Glutamatergic neuron (in vitro differentiated cells): ENCODE results near the gene FAM53A. TPM values are rescaled to one million over a fixed set of nuclear protein-coding genes. Genes with fewer than 3 reads are reported as not detected.
"Not testable (repeated sequence)": the region's sequence is repeated elsewhere in the genome, so short reads cannot be mapped to it uniquely, and the experiment has no call there.

Experiments used
- DNase-seq: peaks from one replicate; pipeline ENCODE4 v3.0.0; 2022
- H3K27ac Mint-ChIP-seq: one replicate; pipeline ENCODE4 v1.8.0; 2020; ENCODE audit warnings: mild to moderate bottlenecking, mixed read lengths, inconsistent platforms; ENCODE audit not compliant: unreplicated experiment
- H3K27me3 Mint-ChIP-seq: one replicate; pipeline ENCODE4 v1.8.0; 2020; ENCODE audit warnings: mild to moderate bottlenecking, moderate library complexity, mixed read lengths, inconsistent platforms; ENCODE audit not compliant: unreplicated experiment
- H3K36me3 Mint-ChIP-seq: one replicate; pipeline ENCODE4 v1.8.0; 2020; ENCODE audit warnings: mild to moderate bottlenecking, mixed read lengths, inconsistent platforms; ENCODE audit not compliant: unreplicated experiment
- H3K4me1 Mint-ChIP-seq: one replicate; pipeline ENCODE4 v1.8.0; 2020; ENCODE audit warnings: mild to moderate bottlenecking, low read depth, mixed read lengths, inconsistent platforms; ENCODE audit not compliant: unreplicated experiment
- H3K4me3 Mint-ChIP-seq: one replicate; pipeline ENCODE4 v1.8.0; 2020; ENCODE audit warnings: mild to moderate bottlenecking, mixed read lengths, inconsistent platforms; ENCODE audit not compliant: unreplicated experiment
- H3K9me3 Mint-ChIP-seq: one replicate; pipeline ENCODE4 v1.8.0; 2020; ENCODE audit warnings: mild to moderate bottlenecking, moderate library complexity, mixed read lengths, inconsistent platforms; ENCODE audit not compliant: unreplicated experiment
- total RNA-seq: library from RNA; stranded (reverse); fragmentation: NEBNext Ultra II Directional; extraction: Animal tissue kit (Norgen Biotek cat#: 25700); gene quantifications from one replicate; pipeline ENCODE4 v1.2.1, GENCODE V29; 2021; ENCODE audit not compliant: unreplicated experiment
- TF ChIP-seq, protein P1 (sequence below): fragments of 200-600 bp; sonication (generic); IDR thresholded peaks from one replicate; pipeline ENCODE4 v1.5.0; 2021; ENCODE audit not compliant: partially characterized antibody, unreplicated experiment

FAM53A gene
- total RNA-seq, 1 donor from 2014 or later, result 1.1 TPM

DNA sequence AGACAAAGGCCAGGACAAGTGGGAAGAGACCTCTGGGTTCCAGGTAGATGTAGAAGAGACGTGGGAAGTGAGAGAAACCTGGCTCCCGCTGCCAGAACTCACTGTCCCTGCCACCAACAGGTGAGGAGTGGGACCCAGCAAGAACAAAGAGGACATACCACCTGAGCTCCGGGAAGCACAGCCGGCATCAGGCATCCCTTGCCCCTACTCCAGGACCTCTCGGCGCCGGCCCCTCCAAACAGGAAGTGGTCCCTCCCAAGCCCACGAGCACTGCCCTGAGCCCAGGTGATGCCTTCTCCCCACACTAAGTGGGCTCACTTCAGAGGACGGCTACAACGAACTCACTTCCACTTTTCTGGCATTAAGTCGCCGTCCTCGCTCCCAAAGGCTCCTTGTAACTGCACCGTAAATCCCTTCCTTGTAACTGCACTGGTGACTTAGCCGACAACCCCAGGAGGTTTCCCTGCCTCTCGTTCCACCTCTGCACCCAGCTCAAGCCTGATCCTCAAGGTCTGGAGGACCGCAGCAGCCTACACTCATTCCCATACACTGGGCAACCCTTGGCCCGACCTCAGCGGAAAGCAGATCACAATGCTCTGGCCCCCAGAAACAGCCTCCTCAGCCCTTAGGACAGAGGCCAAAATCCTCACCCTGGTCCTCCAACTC lies 8.8 kb downstream of the FAM53A start:
- Mint-ChIP-seq H3K36me3 (no peaks in the 10 kb centered on the region), H3K4me1 (no peaks in the 10 kb centered on the region), H3K4me3 (no peak overlapping the region), H3K27ac (no peak overlapping the region), H3K27me3 (peaks cover 5% of the 10 kb centered on the region), H3K9me3 (peaks cover 3% of the 10 kb centered on the region)
- DNase-seq, result no peak
- TF ChIP-seq, protein P1, sequence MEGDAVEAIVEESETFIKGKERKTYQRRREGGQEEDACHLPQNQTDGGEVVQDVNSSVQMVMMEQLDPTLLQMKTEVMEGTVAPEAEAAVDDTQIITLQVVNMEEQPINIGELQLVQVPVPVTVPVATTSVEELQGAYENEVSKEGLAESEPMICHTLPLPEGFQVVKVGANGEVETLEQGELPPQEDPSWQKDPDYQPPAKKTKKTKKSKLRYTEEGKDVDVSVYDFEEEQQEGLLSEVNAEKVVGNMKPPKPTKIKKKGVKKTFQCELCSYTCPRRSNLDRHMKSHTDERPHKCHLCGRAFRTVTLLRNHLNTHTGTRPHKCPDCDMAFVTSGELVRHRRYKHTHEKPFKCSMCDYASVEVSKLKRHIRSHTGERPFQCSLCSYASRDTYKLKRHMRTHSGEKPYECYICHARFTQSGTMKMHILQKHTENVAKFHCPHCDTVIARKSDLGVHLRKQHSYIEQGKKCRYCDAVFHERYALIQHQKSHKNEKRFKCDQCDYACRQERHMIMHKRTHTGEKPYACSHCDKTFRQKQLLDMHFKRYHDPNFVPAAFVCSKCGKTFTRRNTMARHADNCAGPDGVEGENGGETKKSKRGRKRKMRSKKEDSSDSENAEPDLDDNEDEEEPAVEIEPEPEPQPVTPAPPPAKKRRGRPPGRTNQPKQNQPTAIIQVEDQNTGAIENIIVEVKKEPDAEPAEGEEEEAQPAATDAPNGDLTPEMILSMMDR, result no peak

DNA sequence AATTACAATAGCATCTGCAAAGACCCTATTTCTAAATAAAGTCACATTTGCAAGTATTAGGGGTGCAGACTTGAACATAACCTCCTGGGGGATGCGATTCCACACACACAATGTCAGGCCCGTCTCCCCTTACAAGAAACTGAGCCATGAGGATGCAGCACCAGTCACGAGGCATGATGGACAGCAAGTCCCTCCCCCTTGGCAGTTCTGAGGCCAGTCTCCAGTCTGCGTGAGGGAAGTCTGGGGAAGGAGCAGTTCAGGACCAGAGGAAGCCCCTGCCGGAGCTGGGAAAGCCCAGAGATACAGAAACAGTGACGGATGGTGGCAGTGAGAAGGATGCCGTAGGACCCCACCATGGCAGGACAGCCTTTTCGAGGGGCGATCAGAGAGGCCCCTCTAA lies 9.4 kb downstream of the FAM53A start:
- peaks cover 5% of the 10 kb centered on the region for H3K27me3 Mint-ChIP-seq

DNA sequence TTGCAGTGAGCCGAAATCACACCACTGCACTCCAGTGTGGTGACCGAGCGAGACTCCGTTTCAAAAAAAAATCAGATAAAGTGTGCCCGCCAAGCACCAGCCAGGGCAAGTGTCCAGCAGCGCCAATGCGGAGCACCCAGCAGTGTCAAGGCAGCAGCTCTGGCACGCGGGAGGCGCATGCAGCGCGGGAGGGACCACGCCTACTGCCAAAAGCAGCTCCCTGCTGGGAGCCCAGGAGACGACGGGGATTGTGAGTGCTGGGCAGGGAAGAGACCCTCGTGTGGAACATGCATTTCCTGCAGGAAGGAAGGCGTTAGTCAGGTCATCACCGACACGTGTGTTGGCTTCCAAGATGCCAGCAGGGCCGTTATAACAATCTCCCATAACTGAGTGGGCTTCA lies 10.4 kb downstream of the FAM53A start:
- H3K4me1 Mint-ChIP-seq, result no peaks in the 10 kb centered on the region
- H3K4me3 Mint-ChIP-seq, result no peak overlapping the region
- H3K27me3 Mint-ChIP-seq, result peaks cover 5% of the 10 kb centered on the region
- TF ChIP-seq, protein P1, result no peak
- DNase-seq, result no peak
- no peaks in the 10 kb centered on the region for H3K36me3 Mint-ChIP-seq
- peaks cover 1% of the 10 kb centered on the region for H3K9me3 Mint-ChIP-seq
- no peak overlapping the region for H3K27ac Mint-ChIP-seq

More for the DNA sequence above, 9.4 kb downstream of the FAM53A start:
- peaks cover 3% of the 10 kb centered on the region for H3K9me3 Mint-ChIP-seq
- H3K27ac Mint-ChIP-seq, result no peak overlapping the region
- H3K36me3 Mint-ChIP-seq, result no peaks in the 10 kb centered on the region
- H3K4me3 Mint-ChIP-seq, result no peak overlapping the region
- no peaks in the 10 kb centered on the region for H3K4me1 Mint-ChIP-seq
- TF ChIP-seq, protein P1, result no peak
- DNase-seq, result no peak

DNA sequence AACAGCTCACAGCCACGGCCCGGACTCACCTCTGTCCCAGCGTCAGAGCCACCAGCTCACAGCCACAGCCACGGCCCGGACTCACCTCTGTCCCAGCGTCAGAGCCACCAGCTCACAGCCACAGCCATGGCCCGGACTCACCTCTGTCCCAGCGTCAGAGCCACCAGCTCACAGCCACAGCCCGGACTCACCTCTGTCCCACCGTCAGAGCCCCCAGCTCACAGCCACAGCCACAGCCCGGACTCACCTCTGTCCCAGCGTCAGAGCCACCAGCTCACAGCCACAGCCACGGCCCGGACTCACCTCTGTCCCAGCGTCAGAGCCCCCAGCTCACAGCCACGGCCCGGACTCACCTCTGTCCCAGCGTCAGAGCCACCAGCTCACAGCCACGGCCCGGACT lies 13.1 kb downstream of the FAM53A start:
- H3K36me3 Mint-ChIP-seq, H3K27ac Mint-ChIP-seq, H3K27me3 Mint-ChIP-seq, H3K4me3 Mint-ChIP-seq, DNase-seq, H3K9me3 Mint-ChIP-seq, H3K4me1 Mint-ChIP-seq: not testable (repeated sequence)

DNA sequence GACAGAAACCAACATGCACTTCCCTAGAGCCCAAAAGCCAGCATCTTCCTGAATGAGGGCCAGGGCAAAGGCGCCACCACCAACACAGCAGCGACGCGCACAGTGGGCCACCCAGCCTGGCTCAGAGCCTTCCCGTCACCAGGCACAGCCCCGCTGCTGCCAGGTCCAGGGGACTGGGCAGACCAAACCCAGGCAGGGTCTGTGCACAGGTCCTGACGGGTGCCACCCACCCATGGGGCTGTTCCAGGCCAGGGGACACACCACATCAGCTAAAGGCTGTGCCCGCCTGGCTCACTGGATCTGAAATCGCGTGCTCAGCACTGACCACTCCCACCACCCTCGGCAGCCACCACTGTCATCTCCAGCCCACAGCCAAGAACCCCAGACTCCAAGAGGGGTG lies 13.8 kb downstream of the FAM53A start:
- Mint-ChIP-seq H3K36me3 (no peaks in the 10 kb centered on the region), H3K9me3 (peaks cover 1% of the 10 kb centered on the region), H3K4me1 (no peaks in the 10 kb centered on the region), H3K4me3 (no peak overlapping the region), H3K27me3 (peaks cover 3% of the 10 kb centered on the region), H3K27ac (no peak overlapping the region)
- DNase-seq, result no peak
- TF ChIP-seq, protein P1, result no peak

DNA sequence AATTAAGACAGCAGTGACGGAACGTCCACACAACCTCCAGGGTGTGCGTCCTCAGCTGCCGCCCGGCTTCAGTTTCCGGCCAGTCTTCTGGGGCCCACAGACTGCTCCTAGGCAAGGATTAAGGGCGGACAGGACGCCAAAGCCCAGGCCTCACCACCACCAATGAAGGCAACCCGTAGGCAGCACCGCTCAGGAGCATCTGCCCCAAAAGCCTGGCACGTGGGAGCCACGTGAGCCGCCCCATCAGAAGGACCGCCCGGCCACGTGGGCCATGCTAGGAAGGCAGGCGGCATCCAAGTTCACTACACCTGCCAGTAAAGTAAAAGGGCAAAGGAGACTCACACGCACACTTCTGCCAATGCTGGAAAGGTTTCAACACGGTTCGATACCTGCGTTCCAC lies 14.3 kb downstream of the FAM53A start:
- TF ChIP-seq, protein P1, result no peak
- H3K9me3 Mint-ChIP-seq, result peaks cover 1% of the 10 kb centered on the region
- H3K4me1 Mint-ChIP-seq, result no peaks in the 10 kb centered on the region
- DNase-seq, result no peak
- H3K36me3 Mint-ChIP-seq, result no peaks in the 10 kb centered on the region
- no peak overlapping the region for H3K27ac Mint-ChIP-seq
- H3K27me3 Mint-ChIP-seq, result peaks cover 3% of the 10 kb centered on the region
- H3K4me3 Mint-ChIP-seq, result no peak overlapping the region
